Inflammatory macrophage treated with lipopolysaccharide for 4 hours (primary cell): ENCODE measurements around the gene SERP2.
A peak's percentile ranks its signal among the peaks of the same experiment; 100 is the strongest.
"Not testable (repeated sequence)": the region's sequence is repeated elsewhere in the genome, so short reads cannot be mapped to it uniquely, and the experiment has no call there.

Experiments used
- DNase-seq: peaks from one replicate; pipeline ENCODE4 v3.0.0-alpha.2; 2020

Gene SERP2

DNA sequence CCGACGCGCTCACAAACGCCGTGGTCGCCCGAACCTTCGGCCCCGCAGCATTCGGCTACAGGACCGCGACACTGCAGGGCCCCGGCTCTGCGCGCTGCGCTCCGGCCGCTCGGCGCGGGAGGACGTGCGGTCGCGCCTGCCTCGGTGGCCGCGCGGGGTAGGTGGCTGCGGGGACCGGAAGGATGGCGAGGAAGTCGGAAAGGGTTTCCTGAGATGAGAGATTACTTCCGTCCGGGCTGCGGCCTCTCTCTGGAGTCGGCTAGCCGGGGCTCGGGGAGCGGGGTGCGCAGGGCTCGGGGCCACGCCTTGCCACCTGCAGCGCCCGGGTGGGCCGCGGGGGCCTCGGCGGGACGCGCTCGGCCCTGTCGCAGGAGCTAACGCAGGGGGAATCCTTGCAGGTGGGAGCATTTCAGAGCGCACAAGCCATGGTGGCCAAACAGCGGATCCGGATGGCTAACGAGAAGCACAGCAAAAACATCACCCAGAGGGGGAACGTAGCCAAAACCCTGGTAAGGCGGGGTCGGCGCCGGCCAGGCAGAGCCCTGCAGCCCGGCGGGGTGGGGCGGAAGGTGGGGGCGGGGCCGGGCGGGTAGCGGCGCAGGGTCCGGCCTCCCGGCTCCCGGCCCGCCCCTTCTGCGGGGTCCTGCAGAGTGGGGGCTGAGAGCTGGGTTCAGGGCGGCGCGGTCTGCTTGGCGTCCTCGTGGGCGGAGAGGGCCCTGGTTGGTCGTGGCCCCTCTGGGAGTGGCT is at the start of gene SERP2:
Gene SERP2, plus strand, starts transcription at position 224 of the 747 bp plus-strand sequence. Its CDS starts 202 bp downstream, at position 426.
- no peak for DNase-seq

DNA sequence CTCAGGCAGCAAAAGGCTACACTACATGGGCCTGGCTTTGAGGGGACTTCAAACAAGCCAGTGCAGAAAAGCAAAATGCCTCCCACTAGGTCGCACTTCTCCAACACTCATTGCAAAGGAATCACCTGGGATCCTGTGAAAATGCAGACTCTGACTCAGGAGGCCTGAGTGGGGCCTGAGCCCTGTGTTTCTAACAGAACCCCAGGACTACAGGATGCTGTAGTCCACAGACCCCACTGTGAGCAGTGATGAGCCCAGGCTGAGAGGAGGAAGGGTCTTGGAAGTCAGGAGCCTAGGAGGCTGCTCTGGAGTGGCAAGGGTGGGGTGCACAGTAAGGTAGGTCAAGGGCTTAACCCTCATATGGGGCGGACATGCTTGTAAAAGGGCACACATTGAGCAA is 46.7 kb upstream of the SERP2 start:
- no peak for DNase-seq

DNA sequence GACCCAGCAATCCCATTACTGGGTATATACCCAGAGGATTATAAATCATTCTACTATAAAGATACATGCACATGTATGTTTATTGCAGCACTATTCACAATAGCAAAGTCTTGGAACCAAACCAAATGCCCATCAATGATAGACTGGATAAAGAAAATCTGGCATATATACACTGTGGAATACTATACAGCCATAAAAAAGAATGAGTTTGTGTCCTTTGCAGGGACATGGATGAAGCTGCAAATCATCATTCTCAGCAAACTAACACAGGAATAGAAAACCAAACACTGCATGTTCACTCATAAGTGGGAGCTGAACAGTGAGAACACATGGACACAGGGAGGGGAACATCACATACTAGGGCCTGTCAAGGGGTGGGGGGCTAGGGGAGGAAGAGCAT is 44.6 kb upstream of the SERP2 start:
- DNase-seq = not testable (repeated sequence)

DNA sequence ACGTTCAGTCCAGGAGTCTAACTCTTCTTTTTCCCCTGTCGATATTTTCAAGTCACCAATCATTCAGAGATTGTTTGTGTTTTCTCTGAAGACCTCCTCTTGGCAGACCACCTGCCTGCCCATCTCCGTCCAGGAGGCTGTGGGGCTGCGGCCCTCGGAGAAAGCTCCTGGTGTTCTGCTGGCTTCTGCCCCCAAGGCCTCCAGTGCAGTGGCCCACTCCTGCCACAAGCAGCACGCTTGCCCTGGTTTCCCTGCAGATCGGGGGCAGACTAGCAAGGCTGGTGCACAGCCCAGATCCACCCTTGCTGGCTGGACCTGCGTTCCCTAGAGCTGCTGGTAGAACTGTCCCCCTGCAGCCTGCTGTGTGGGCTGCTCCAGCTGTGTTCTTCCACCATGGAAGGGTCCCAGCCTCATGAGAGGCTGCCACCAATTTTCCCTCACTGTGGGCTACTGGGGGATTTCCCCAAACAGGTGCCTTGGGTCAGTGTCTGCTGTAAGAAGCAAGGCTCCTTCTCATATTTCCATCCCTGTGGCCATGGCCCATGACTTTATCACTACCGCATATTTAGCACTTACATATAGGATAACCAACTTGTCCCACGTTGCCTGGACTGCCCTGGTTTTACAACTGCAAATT is 43.6 kb upstream of the SERP2 start:
- no peak for DNase-seq

DNA sequence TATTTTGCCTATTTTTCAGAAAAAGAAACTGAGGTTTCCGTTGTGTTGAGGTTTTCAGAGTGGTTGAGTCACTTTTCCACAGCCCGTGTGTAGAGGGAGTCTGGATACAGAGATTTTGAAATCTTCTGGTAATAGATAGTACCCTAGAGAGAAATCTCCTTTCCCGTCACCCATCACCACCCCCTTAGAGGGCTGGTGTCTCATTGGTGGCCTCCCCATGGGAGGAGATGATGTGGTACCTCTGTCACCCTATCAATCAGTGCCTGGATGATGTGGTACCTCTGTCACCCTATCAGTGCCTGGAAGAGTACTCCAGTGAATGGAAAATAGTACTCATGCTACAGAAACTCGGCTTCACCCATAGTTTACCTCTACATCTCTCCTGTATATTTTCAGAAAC is 42.2 kb upstream of the SERP2 start:
- DNase-seq = no peak

DNA sequence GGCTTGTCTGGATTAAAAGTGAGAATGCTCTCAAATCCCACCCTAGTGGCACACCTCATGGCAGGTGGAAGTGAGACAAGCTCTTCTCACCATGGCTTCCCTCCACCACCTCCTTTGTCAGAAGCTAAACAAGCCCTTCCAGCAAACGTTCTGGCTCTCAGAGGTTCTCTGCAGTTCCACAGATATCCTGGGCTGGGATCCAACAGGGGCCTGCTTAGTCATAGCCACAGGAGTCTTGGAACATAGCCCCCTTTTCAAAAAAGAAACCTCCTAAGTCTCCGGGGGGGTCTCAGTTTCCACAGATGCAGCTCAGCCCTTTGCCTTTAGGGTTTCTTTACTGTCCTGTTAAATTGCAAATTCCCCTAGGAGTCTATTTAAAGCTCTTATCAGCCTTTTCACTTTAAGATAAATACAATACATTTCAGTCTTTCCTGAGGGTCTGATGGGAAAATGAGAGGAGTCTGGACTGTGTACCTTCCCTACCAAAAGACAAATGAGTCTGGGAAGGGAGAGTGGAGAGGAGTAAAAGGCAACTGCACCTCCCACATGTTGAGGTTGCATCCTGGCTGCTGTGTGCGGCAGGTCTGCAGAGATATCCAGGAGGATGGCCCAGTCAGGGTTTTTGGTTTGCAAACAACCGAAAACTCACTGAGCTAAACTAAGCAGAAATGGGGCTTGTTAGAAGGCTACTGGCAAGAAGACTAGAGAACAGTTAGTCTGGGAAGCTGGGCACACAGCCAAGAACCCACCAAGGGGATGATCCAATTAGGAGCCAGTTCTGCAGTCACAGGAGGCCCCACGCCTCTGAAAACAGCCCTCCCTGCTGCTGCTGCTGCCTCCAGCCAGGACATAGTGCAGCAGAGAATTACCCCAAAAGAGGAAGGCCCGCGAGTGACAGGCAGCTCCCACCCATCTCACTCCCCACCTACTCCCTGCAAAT is 41.4 kb upstream of the SERP2 start:
- DNase-seq = peak; percentile 30

DNA sequence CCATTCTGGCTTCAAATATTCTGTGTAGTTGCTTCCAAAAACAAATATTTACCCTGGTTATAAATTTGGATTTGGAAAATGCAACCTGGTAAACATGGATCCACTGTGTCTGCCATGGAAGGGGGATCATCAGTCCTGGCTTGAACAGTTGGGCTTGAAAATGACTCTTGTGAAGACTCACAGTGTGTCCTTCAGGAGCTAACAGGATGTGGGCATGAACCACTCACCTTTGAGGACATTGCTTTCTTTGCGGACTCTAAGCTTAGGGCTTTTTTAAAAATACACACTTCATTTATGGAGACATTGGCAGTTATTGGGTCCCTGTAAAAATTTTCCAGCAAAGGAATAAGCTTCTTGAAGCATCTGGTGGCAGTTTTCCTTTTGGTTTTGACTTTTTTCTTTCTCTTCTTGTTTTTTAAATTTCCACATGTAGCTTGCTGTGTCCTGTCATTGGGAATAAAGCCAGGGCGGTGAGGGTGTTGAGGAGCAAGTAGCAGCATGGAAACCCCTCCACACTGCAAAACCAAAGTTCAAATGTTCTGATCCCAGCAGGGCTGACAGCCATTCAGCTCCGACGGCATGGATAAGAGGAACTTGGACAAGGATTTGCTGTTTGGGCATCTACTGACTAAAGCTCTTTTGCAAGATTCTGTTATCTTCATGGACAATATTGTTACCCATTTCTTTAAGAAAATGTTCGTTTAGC is 39.5 kb upstream of the SERP2 start:
- DNase-seq = no peak

DNA sequence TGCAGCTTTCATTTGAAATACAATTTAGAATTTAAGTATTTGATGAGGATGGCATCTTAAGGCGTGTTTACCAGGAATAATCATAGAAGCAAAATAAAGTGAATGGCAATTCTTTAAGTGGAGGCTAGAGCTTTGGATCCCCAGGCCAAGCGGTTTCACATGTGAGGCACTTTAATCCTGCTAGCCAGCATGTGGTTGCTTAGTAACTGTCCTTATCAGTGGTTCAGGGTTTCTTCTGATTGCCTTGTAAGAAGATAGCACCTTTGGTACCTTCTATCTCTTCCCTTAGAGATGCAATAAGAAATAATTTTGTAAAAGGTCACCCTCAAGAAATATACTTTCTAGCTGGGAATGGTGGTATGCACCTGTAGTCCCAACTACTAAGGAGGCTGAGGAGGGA is 38.9 kb upstream of the SERP2 start:
- DNase-seq = no peak

DNA sequence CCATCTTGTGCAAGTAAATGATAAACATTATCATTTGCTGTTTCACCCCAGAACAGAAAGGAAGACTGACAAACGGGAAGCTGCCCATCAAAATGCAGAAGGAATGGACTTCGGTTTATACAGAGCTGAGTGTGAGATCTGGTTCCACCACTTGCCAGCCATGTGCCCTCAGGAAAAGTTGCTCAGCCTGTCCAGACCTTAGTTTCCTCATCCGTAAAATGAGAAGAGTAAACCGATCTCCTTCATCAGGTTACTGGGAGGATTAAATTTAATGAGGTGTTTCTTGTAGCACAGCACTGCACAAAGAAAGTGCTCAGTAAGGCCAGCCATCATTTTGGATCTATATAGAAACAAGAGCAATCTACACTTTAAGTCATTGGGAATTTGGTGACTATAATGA is 36.7 kb upstream of the SERP2 start:
- no peak for DNase-seq

DNA sequence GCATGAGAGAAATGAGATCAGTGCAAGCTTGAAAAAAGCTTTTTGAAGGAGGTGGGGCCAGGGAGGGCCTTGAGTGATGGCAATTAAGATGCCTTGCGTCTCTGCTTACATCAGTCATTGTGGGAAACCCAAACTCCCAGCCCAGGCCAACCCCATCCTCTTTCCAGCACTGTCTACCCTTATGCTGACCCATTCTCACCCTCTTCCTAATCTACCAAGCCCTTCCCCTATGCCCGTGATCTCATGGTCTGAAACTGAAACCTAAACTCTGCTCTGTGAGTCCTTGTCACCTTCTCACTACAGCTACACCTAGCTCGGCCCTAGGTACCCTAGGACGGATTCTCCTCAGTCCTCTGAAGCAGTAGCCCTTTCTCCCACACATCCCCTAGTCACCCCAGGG is 36.0 kb upstream of the SERP2 start:
- peak; percentile 11 for DNase-seq

DNA sequence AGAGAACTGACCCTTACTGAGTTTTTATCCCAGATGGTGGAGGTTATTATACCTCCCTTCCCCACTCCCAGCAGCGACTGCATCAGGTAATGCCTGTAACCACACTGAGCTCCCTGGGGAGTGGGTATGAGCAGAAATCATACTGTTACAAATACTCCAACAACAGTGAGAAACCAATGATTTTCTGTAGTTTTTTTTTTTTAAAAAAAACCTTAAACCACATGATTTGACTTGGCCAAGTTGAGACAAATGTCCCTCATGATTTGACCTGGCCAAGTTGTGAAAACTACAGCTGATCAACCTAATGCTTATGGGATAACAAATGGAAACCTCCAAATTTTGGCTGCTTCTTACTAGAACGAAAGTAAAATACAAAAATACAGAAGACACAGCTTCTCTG is 33.1 kb upstream of the SERP2 start:
- no peak for DNase-seq

DNA sequence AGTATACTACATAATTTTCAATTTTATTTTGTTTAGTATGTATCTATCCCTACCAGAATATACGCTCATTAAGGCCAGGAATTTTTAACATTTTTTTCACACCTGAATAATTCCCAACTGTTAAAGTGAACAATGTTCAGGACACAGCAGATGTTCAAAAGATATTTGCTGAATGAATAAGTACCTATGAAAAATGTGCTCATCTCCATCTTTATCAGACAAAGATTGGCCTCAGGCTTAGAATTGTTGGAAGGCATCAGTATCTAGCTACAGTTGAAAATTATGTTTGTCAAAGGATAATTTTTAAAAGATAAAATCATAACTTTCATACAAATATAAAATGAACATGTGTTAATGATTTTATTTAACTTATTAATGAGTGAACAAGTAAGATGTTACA is 30.9 kb upstream of the SERP2 start:
- no peak for DNase-seq

DNA sequence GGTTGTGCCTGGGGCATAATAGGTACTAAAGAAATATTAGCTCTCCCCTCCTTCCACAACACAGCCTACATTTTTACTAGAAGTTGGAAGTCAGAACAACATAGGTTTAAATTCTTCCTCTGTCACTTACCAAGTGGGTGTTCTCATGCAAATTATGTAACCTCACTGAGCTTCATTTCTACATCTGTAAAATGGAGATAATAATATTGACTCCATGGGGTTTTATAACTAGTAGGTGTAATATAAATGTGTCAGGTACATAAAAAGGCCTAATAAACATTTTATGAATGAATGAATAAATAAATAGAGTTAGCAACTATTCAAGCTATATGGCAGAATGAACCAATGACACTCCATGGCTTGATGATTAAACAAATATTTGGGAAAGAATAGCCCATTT is 27.1 kb upstream of the SERP2 start:
- no peak for DNase-seq

DNA sequence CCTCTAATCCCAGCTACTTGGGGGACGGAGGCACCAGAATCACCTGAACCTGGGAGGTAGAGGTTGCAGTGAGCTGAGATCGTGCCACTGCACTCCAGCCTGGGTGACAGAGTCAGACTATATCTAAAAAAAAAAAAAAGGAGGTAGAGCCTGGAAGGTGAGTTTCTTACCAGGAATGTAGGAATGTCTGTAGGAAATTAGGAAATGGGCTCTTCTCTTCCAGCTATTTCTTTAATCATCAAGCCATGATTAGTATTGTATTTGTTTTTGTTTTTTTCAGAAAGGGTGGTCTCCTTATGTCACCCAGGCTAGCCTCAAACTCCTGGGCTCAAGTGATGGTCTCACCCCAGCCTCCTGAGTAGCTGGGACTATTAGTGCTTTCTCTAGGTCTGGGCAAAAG is 26.3 kb upstream of the SERP2 start:
- DNase-seq = no peak

DNA sequence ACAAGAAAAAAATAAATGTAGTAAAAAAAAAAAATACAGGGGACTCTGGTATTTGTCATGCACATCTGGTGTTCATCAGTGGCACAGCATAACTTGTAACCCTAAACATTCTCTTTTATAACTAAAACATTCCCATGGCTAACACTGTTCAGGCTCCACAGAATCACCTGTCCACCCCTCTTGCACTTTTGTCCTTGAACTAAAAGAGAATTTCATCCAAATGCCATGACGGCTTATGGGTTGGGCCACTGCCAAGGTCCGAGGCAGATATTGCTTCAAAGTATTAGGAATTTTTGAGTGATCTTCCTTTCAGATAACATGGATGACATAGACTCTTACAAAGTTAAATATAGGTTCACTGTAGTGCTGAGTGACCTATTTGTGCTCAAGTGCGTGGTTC is 25.7 kb upstream of the SERP2 start:
- DNase-seq = no peak

DNA sequence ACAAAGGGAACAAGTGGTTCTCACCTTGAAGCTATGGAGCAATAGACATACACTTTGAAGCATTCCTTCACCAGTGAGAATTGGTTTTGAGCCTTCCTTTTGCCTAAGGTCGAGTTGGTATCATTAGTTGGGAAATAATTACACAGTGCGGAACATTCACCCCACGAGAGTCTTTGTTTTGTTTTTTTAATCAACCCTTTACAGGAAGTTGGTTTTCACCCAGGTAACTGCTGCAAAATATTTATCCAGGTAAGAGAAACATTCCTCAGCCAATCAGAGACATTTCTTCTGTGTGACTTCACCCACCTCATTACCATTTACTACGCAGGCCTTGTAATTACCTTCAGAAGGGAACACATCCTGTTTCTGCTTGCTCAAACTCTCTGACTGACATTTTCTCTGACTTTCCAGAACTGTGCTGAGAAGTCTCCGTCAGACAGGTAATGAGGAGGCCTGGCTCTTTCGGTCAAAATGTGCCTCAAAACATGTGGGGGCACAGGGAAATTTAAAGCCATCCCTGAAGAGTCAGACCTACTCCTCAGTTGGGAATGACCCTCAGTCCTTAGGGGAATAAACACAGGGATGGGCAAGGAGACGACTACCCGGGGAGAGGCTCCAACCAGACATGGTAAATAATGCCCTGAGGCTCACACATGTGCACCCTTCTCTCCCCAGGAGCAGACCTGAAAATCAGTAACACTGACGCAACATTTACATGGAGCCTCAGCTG is 22.7 kb upstream of the SERP2 start:
- no peak for DNase-seq

DNA sequence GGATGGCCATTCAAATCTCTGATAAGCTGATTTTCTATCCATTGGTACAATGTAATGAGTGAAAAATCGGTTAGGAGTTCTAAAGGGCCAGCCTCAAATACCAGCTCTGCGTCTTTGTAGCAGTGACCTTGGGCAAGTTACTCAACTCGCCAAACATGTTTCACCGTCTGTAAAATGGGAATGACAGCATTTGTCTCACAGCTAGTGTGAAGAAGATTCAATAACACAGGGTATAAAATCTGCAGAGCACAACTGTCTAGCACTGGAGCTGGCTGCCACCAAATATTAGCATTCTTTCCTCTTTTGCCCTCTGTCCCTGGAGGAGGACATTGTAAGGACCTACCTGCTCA is 22.1 kb upstream of the SERP2 start:
- DNase-seq = no peak

DNA sequence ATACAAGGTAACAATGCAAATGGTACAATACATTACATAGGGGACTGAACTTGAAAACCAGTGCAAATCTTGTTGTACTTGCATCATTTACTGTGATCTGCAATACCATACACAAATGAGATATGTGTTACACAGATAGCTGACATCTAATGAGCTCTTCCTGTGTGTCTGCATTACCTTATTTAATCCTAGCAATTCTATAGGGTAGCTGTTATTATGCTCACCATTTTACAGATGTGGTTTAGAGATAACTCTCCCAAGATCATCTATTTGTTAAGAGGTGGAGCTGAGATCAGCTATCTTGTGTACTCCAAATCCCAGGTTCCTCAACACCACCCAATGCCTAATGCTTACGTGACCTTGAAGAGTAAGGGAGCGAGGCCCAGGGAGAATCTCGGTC is 21.4 kb upstream of the SERP2 start:
- DNase-seq = no peak

DNA sequence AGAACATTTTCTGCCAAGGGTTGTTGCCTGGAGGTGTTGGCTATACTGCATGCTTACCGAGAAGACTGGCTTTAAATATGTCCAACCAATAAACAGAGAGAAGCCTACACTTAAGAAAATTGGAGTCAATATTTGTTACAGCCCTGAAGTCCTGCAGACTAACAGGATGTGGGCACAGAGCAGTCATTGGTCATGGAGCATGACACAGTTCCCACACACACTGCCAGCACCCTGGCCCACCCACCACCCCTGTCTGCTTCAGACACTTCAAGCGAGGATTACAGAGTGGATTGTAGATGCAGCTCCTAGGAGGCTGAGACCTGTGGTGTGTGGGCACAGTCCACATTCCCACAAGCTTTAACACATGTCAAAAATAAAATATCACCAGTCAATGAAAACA is 21.0 kb upstream of the SERP2 start:
- no peak for DNase-seq

DNA sequence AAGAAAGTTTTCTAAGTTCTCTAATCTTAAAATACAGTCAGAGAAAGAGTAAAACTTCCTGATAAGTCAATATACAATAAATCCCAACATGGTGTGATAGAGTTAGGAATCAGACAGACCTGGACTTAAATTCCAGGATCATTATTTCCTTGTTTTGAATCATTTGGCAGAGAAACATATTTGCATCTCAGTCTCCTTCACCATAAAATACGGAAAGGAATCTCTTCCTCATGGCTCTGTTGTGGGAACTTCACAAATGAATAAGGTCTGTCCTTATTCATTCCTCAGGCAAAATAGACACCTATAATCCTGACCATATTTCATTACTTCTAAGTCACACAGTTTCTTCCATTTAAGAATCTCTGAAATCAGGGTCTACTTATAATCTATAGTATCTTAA is 19.3 kb upstream of the SERP2 start:
- DNase-seq = no peak

DNA sequence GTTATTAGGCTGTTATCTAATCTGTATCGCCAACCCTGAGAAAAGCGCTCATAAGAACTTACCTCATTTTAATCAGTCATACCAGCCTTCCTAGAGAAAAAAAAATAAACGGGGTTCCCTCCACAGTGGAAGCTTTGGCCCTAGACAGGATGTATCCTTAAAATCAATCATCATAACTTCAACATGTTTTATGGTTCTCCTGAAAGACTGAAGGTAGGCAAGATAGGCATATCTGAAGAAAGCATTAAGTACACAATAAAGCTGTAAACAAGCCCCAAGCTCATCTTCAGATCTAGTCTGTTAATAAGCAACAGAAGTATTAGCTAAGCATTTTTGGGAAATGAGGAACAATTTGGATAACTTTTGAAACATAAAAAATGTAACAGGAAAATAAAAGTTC is 18.7 kb upstream of the SERP2 start:
- DNase-seq = no peak

DNA sequence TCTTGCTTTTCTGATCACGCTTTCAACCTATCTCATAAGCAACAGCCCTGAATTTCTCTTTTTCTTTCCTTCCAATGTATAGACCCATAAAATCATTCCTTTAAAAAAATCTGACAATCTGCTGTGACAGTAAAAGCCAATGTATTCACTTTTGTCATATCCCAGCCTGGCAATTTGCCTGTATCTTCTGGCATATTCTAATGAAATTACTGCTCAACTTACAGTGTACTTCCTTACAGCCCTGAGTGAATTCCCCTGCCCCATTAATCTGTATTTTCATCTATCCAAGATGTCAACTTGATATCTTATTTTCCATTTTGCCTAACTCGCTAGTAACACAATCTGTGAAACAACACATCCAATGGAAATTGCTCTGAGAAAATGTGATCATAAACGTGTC is 18.0 kb upstream of the SERP2 start:
- DNase-seq = no peak

DNA sequence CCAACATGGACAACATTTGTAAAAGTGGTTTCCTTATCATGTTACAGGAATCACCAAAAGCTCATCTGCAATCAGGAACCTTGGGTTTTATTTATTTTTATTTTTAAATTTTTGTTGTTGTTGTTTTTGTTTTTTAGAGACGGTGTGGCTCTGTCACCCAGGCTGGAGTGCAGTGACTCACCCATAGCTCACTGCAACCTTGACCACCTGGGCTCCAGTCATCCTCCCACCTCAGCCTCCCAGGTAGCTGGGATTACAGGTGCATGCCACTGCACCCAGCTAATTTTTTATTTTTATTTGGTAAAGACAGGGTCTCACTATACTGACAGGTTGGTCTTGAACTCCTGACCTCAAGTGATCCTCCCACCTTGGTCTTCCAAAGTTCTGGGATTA is 13.6 kb upstream of the SERP2 start:
- no peak for DNase-seq
